CD4-positive, alpha-beta T cell treated with Interferon alpha-2 for 1 hour (primary cell): Measurements from ENCODE around the gene APLN.
A peak's percentile ranks its signal among the peaks of the same experiment; 100 is the strongest.

Experiments used
- DNase-seq, 2 donors: peaks; one replicate each; pipeline ENCODE4 v3.0.0-alpha.2; 2020 to 2022

APLN gene

GRCh38 chrX:129654652-129655546 is at the start of gene APLN:
Gene APLN, minus strand, starts transcription at chrX:129654956. Its CDS starts 326 bp downstream, at chrX:129654630.
- no peak for DNase-seq

- DNase-seq: no peak
Measured at GRCh38 chrX:129704491-129704890, 49.7 kb upstream of the APLN start.

GRCh38 chrX:129701624-129702069 is 46.9 kb upstream of the APLN start:
- no peak for DNase-seq

- no peak for DNase-seq
Measured at GRCh38 chrX:129700536-129700935, 45.8 kb upstream of the APLN start.

GRCh38 chrX:129698150-129698549 is 43.4 kb upstream of the APLN start:
- DNase-seq: no peak

GRCh38 chrX:129697204-129697829 is 42.6 kb upstream of the APLN start:
- DNase-seq: no peak

GRCh38 chrX:129696463-129697155 is 41.9 kb upstream of the APLN start:
- DNase-seq: no peak

GRCh38 chrX:129695937-129696336 is 41.2 kb upstream of the APLN start:
- no peak for DNase-seq

GRCh38 chrX:129695535-129695934 is 40.8 kb upstream of the APLN start:
- DNase-seq: no peak

GRCh38 chrX:129694805-129695204 is 40.0 kb upstream of the APLN start:
- no peak for DNase-seq

- no peak for DNase-seq
Measured at GRCh38 chrX:129693354-129693753, 38.6 kb upstream of the APLN start.

- DNase-seq: no peak
Measured at GRCh38 chrX:129690435-129690834, 35.7 kb upstream of the APLN start.

GRCh38 chrX:129689796-129690195 is 35.0 kb upstream of the APLN start:
- no peak for DNase-seq

GRCh38 chrX:129688097-129688496 is 33.3 kb upstream of the APLN start:
- no peak for DNase-seq

GRCh38 chrX:129686422-129686948 is 31.7 kb upstream of the APLN start:
- DNase-seq: no peak

GRCh38 chrX:129682979-129683378 is 28.2 kb upstream of the APLN start:
- DNase-seq: no peak

- DNase-seq: no peak
Measured at GRCh38 chrX:129679901-129680300, 25.1 kb upstream of the APLN start.

- DNase-seq: peak in 1 of 2 donors; percentile 34
Measured at GRCh38 chrX:129678614-129679195, 23.9 kb upstream of the APLN start.

- no peak for DNase-seq
Measured at GRCh38 chrX:129667412-129667811, 12.7 kb upstream of the APLN start.

GRCh38 chrX:129665916-129666644 is 11.3 kb upstream of the APLN start:
- DNase-seq: no peak

- DNase-seq: no peak
Measured at GRCh38 chrX:129663171-129663570, 8.4 kb upstream of the APLN start.

- DNase-seq: no peak
Measured at GRCh38 chrX:129661369-129661768, 6.6 kb upstream of the APLN start.
